GM10266 (cell line): Measurements from ENCODE around the gene PDIA2.
A peak's percentile ranks its signal among the peaks of the same experiment; 100 is the strongest.

Experiments
- DNase-seq: peaks from one replicate; pipeline ENCODE4 v3.0.0; 2012; ENCODE audit errors: extremely low spot score
- TF ChIP-seq, protein P1 (sequence below): IDR thresholded peaks from 2 replicates; pipeline ENCODE4 v1.5.1; 2012; ENCODE audit warnings: mild to moderate bottlenecking, low read depth; ENCODE audit not compliant: control insufficient read depth, insufficient read depth; ENCODE audit errors: missing control alignments

The PDIA2 gene

DNA sequence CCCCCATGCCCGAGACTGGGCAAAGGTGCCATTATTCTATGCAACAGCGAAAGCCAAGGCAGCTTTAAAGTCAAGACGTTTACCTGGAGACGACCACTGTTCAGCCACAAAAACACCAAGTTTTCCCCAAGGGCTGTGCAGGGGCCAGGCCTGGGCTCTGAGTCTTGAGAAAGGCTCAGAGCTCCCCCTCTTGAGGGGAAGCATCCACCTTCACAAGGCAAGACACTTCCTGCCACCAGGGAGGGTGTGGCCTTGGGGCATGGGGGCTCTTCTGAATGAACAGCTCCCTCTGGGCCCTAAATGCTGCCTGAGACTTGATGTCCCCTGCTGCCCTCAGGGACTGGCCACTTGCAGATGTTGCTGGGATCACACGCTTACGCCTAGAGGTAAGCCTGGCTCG lies 26.5 kb downstream of the PDIA2 start:
- no peak for DNase-seq
- TF ChIP-seq, protein P1, sequence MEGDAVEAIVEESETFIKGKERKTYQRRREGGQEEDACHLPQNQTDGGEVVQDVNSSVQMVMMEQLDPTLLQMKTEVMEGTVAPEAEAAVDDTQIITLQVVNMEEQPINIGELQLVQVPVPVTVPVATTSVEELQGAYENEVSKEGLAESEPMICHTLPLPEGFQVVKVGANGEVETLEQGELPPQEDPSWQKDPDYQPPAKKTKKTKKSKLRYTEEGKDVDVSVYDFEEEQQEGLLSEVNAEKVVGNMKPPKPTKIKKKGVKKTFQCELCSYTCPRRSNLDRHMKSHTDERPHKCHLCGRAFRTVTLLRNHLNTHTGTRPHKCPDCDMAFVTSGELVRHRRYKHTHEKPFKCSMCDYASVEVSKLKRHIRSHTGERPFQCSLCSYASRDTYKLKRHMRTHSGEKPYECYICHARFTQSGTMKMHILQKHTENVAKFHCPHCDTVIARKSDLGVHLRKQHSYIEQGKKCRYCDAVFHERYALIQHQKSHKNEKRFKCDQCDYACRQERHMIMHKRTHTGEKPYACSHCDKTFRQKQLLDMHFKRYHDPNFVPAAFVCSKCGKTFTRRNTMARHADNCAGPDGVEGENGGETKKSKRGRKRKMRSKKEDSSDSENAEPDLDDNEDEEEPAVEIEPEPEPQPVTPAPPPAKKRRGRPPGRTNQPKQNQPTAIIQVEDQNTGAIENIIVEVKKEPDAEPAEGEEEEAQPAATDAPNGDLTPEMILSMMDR = no peak

DNA sequence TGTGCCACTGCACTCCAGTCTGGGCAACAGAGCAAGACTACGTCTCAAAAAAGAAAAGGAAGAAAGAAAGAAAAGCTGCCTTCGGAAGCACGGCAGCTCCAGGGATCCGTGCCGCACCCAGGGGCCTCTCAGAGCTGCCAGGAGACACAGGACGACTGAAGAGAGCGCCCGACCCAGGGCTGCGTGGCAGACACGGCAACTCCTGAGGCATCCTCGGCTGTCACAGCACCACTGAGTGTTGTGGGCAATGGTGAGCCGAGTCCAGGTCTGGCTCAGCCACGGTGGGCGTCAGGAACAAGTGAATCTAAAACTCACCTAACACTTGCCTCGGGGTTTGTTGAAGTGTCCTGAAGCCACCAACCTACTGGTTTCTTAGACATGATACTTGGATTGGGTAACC lies 28.8 kb downstream of the PDIA2 start:
- no peak for DNase-seq
- TF ChIP-seq, protein P1 = no peak

DNA sequence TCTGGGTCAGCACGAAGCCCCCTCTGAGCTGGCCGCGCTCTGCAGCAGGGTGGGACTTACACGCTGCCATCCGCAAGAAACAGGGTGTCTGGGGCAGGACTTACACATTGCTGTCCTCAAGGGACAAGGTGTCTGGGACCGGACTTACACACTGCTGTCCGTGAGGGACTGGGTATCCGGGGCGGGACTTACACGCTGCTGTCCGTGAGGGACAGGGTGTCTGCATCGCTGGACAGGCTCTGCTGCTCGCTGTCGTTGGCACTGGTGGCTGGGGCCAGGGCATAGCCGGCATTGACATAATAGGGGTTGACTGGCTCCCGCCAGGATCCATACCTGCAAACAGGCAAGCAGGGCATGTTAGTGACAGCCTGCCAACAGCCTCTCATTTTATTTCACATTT lies 31.4 kb downstream of the PDIA2 start:
- TF ChIP-seq, protein P1 = no peak
- no peak for DNase-seq

DNA sequence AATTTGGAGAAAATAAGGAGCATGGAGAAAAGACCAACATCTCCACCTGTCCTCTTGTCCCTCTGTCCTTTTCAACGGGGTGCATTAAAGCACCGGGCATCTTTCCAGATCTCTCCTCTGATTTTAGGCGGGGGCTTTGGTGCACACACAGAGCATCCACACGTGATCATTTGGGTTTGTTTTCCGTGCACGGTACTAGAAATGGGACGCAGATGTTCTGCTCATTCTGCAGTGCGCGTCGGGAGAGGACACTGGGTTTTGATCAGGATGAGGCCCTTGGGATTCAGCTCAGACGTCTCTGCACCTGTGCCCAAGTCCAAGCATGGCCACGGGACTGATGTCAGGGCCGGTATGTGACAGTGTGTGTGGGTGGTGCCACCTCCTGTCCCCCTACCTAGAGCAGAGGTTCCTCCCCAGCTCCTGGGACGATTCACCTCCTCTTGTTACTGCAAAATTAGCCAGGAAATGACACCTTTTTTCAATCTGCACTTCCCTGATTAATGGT lies 31.9 kb downstream of the PDIA2 start:
- DNase-seq = no peak
- TF ChIP-seq, protein P1 = no peak

DNA sequence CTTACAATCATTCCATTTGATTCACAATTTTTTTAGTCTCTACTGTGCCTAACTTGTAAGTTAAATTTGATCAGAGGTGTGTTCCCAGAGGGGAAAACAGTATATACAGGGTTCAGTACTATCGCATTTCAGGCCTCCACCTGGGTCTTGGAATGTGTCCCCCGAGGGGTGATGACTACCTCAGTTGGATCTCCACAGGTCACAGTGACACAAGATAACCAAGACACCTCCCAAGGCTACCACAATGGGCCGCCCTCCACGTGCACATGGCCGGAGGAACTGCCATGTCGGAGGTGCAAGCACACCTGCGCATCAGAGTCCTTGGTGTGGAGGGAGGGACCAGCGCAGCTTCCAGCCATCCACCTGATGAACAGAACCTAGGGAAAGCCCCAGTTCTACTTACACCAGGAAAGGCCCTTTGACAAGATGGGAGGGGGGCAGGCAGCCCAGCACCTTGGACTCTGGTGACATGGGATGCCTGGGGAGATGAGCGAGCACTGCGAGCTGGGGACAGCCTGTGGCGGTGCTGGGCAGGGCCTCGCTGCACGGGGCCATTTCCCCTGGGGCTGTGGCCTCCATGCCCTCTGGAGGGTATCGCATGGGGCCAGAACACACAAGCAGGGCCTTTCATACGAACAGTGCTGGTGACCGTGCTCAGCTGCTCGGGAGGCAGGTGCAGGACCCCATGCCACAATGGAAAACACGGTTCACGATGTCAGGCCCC lies 33.9 kb downstream of the PDIA2 start:
- DNase-seq = no peak
- TF ChIP-seq, protein P1 = no peak

DNA sequence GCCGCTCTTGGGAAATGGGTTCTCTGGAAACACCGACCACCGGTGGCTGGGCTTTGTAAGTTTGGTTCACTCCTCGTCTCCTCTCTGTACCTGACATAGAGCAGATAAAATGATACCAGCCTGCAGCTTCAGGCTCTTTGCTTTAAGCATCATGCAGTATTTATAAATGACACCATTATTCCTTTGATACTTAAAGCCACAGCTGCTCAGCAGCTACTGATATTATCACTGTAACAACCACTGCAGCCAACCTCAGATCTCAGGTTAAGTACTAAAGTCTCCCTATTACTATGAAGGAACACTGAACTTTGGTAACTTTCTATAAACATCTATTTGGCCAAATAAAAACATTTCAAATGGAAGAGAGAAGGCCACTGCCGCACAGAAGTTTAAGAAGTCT lies 34.6 kb downstream of the PDIA2 start:
- no peak for DNase-seq
- TF ChIP-seq, protein P1 = no peak

DNA sequence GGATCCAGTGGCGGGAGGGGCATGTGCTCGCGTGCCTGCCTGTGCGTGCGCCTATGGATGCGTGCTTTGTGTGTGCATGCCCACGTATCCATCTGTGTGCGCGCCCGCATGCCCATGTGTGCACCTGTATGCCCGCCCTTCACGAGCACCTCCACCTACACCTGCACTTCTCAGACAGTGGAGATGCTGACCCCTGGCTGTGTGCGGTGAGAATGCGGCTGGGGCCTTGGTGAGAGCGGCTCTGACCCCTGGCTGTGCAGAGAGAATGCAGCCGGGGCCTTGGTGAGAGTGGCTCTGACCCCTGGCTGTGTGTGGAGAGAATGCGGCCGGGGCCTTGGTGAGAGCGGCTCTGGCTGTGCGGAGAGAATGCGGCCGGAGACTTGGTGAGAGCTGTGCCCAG lies 35.7 kb downstream of the PDIA2 start:
- no peak for DNase-seq

More for the DNA sequence above, 35.7 kb downstream of the PDIA2 start:
- TF ChIP-seq, protein P1 = peak; percentile 31
